DMS153 treated with DMSO at 0.1 percent for 48 hours (cell line): ENCODE data around the gene KCNK5.

Experiments used
- DNase-seq: peaks from one replicate; lab custom pipeline; 2025; ENCODE audit not compliant: unreplicated experiment; lab: John Stamatoyannopoulos, UW

The KCNK5 gene

GRCh38 chr6:39199231-39199940 lies 29.9 kb downstream of the KCNK5 start:
- DNase-seq = no peak

GRCh38 chr6:39198528-39198927 lies 30.7 kb downstream of the KCNK5 start:
- no peak for DNase-seq

GRCh38 chr6:39197922-39198500 lies 31.3 kb downstream of the KCNK5 start:
- DNase-seq = no peak

- DNase-seq = no peak
Observed at GRCh38 chr6:39197521-39197920, 31.8 kb downstream of the KCNK5 start.

- no peak for DNase-seq
Observed at GRCh38 chr6:39196673-39197091, 32.6 kb downstream of the KCNK5 start.

- DNase-seq = no peak
Observed at GRCh38 chr6:39195792-39196385, 33.4 kb downstream of the KCNK5 start.

- no peak for DNase-seq
Observed at GRCh38 chr6:39194466-39194865, 34.8 kb downstream of the KCNK5 start.

GRCh38 chr6:39193201-39193791 lies 36.0 kb downstream of the KCNK5 start:
- no peak for DNase-seq

- DNase-seq = no peak
Observed at GRCh38 chr6:39192736-39193135, 36.5 kb downstream of the KCNK5 start.

GRCh38 chr6:39191236-39191930 lies 37.9 kb downstream of the KCNK5 start:
- no peak for DNase-seq

- no peak for DNase-seq
Observed at GRCh38 chr6:39190545-39191235, 38.6 kb downstream of the KCNK5 start.

- DNase-seq = no peak
Observed at GRCh38 chr6:39189915-39190544, 39.2 kb downstream of the KCNK5 start.

GRCh38 chr6:39189131-39189530 lies 40.1 kb downstream of the KCNK5 start:
- DNase-seq = no peak

GRCh38 chr6:39188571-39188970 lies 40.7 kb downstream of the KCNK5 start:
- no peak for DNase-seq

- no peak for DNase-seq
Observed at GRCh38 chr6:39188098-39188450, 41.2 kb downstream of the KCNK5 start.

GRCh38 chr6:39184906-39185580 lies 44.2 kb downstream of the KCNK5 start:
- DNase-seq = no peak

GRCh38 chr6:39182604-39183003 lies 46.7 kb downstream of the KCNK5 start:
- no peak for DNase-seq

GRCh38 chr6:39181826-39182225 lies 47.4 kb downstream of the KCNK5 start:
- DNase-seq = no peak

- DNase-seq = no peak
Observed at GRCh38 chr6:39181333-39181732, 47.9 kb downstream of the KCNK5 start.

GRCh38 chr6:39178804-39179203 lies 50.5 kb downstream of the KCNK5 start:
- no peak for DNase-seq
